ENCODE results near the gene KCNG3. TPM values are rescaled to one million over a fixed set of nuclear protein-coding genes. Genes with fewer than 3 reads are reported as not detected.

The KCNG3 gene
- total RNA-seq, 1 donor from 2014 or later, result not detected

DNA sequence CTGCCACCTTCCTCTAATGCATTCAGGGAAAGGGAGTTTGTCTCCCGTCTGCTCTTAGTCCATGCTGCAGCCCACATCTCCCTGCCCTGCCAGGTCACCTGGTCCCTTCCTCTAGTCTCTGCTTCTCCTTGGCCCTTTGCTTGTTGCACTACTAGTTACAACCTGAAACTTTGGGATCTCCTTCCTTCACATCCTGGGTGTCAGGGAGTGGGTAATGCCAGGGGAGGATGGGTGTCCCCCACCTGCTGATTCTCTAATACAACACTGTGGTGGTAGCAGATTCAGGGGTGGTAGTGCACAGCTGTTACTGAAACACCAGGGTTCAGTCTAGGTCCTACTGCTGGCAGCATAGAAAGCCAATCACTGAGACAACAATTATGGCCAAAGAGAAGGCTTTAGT is 101.6 kb downstream of the KCNG3 start:
- intact Hi-C loops (cut with micrococcal nuclease), result no loop called here
- ATAC-seq, result no peak

More for the DNA sequence above, 101.6 kb downstream of the KCNG3 start:
- DNase-seq, result no peak

Other genes with a start within 250 kb of the KCNG3 start
- 98.4 TPM for gene COX7A2L, start 132.8 kb downstream of the KCNG3 start, total RNA-seq
- gene MTA3, start 74.7 kb upstream of the KCNG3 start, total RNA-seq, result 17.6 TPM

All from left ventricle myocardium superior (tissue), 1 donor.